ENCODE measurements around the gene OR11H7. TPM values are rescaled to one million over a fixed set of nuclear protein-coding genes. Genes with fewer than 3 reads are reported as not detected.
A peak's percentile ranks its signal among the peaks of the same experiment; 100 is the strongest.
"Not testable (repeated sequence)": the region's sequence is repeated elsewhere in the genome, so short reads cannot be mapped to it uniquely, and the experiment has no call there.

OR11H7 gene
- total RNA-seq, 2 experiments from 2014 or later = not detected

- Mint-ChIP-seq H3K4me3 (no peak overlapping the region), H3K4me1 (ENCODE audit: low read depth) (no peaks in the 10 kb centered on the region), H3K36me3 (ENCODE audit: low read depth) (no peaks in the 10 kb centered on the region), H3K27me3 (ENCODE audit: low read depth) (no peaks in the 10 kb centered on the region), H3K27ac (no peak overlapping the region), H3K9me3 (no peaks in the 10 kb centered on the region)
- CTCF ChIA-PET = no interaction called here
- no peak for DNase-seq
- intact Hi-C loops (cut with micrococcal nuclease) = no loop called here
Measured at GRCh38 chr14:20209595-20209994, 19.2 kb upstream of the OR11H7 start.

GRCh38 chr14:20212406-20212805 lies 16.4 kb upstream of the OR11H7 start:
- intact Hi-C loops (cut with micrococcal nuclease); DNase-seq; H3K27me3 Mint-ChIP-seq (ENCODE audit: low read depth); H3K4me1 Mint-ChIP-seq (ENCODE audit: low read depth); H3K4me3 Mint-ChIP-seq; CTCF ChIA-PET; H3K36me3 Mint-ChIP-seq (ENCODE audit: low read depth); H3K9me3 Mint-ChIP-seq; H3K27ac Mint-ChIP-seq: not testable (repeated sequence)

- intact Hi-C loops (cut with micrococcal nuclease) = no loop called here
- Mint-ChIP-seq H3K27me3 (ENCODE audit: low read depth) (peaks cover 2% of the 10 kb centered on the region), H3K4me3 (no peak overlapping the region), H3K27ac (no peak overlapping the region), H3K4me1 (ENCODE audit: low read depth) (no peaks in the 10 kb centered on the region), H3K36me3 (ENCODE audit: low read depth) (no peaks in the 10 kb centered on the region), H3K9me3 (no peaks in the 10 kb centered on the region)
- CTCF ChIA-PET = interaction anchor here (0.7 kb wide), 1 partner anchor 77 kb away, joined by 3 read pairs; no protein-coding TSS in a partner anchor
- no peak for DNase-seq
Measured at GRCh38 chr14:20215196-20215595, 13.6 kb upstream of the OR11H7 start.

- Mint-ChIP-seq H3K4me3 (no peak overlapping the region), H3K9me3 (no peaks in the 10 kb centered on the region), H3K4me1 (ENCODE audit: low read depth) (no peaks in the 10 kb centered on the region), H3K27me3 (ENCODE audit: low read depth) (peaks cover 2% of the 10 kb centered on the region), H3K27ac (no peak overlapping the region), H3K36me3 (ENCODE audit: low read depth) (no peaks in the 10 kb centered on the region)
- CTCF ChIA-PET = no interaction called here
- intact Hi-C loops (cut with micrococcal nuclease) = no loop called here
- no peak for DNase-seq
Measured at GRCh38 chr14:20219033-20219432, 9.7 kb upstream of the OR11H7 start.

- Mint-ChIP-seq H3K9me3 (no peaks in the 10 kb centered on the region), H3K27ac (no peak within 1 kb of the TSS), H3K4me3 (no peak within 1 kb of the TSS), H3K4me1 (ENCODE audit: low read depth) (no peaks in the 10 kb centered on the region), H3K27me3 (ENCODE audit: low read depth) (peaks cover 3% of the 10 kb centered on the region), H3K36me3 (ENCODE audit: low read depth) (no peaks in the 10 kb centered on the region)
- intact Hi-C loops (cut with micrococcal nuclease) = no loop called here
- CTCF ChIA-PET = no interaction called here
- no peak for DNase-seq
Measured at GRCh38 chr14:20223410-20223809, 5.4 kb upstream of the OR11H7 start, which contains the start of gene OR11H6. Gene OR11H6, plus strand, starts transcription at chr14:20223710. Its CDS starts 0 bp downstream, at chr14:20223710.

GRCh38 chr14:20235415-20235814 lies 6.6 kb downstream of the OR11H7 start:
- H3K4me1 Mint-ChIP-seq (ENCODE audit: low read depth); H3K9me3 Mint-ChIP-seq; H3K27me3 Mint-ChIP-seq (ENCODE audit: low read depth); CTCF ChIA-PET; DNase-seq; intact Hi-C loops (cut with micrococcal nuclease); H3K4me3 Mint-ChIP-seq; H3K27ac Mint-ChIP-seq; H3K36me3 Mint-ChIP-seq (ENCODE audit: low read depth): not testable (repeated sequence)

- peaks cover 6% of the 10 kb centered on the region for H3K9me3 Mint-ChIP-seq
- H3K27me3 Mint-ChIP-seq (ENCODE audit: low read depth) = no peaks in the 10 kb centered on the region
- intact Hi-C loops (cut with micrococcal nuclease) = no loop called here
- H3K27ac Mint-ChIP-seq = no peak overlapping the region
- CTCF ChIA-PET = interaction anchor here (0.6 kb wide), 1 partner anchor 1266 kb away, joined by 4 read pairs; no protein-coding TSS in a partner anchor
- no peaks in the 10 kb centered on the region for H3K36me3 Mint-ChIP-seq (ENCODE audit: low read depth)
- no peaks in the 10 kb centered on the region for H3K4me1 Mint-ChIP-seq (ENCODE audit: low read depth)
- no peak overlapping the region for H3K4me3 Mint-ChIP-seq
- DNase-seq = no peak
Measured at GRCh38 chr14:20247646-20248246, 19.0 kb downstream of the OR11H7 start.

GRCh38 chr14:20262642-20263128 lies 33.9 kb downstream of the OR11H7 start:
- H3K9me3 Mint-ChIP-seq = peaks cover 4% of the 10 kb centered on the region
- DNase-seq = no peak
- CTCF ChIA-PET = no interaction called here
- intact Hi-C loops (cut with micrococcal nuclease) = no loop called here
- no peak overlapping the region for H3K27ac Mint-ChIP-seq
- H3K4me1 Mint-ChIP-seq (ENCODE audit: low read depth) = no peaks in the 10 kb centered on the region
- H3K4me3 Mint-ChIP-seq = no peak overlapping the region
- peaks cover 7% of the 10 kb centered on the region for H3K36me3 Mint-ChIP-seq (ENCODE audit: low read depth)
- no peaks in the 10 kb centered on the region for H3K27me3 Mint-ChIP-seq (ENCODE audit: low read depth)

- H3K36me3 Mint-ChIP-seq (ENCODE audit: low read depth); H3K27ac Mint-ChIP-seq; CTCF ChIA-PET; H3K9me3 Mint-ChIP-seq; DNase-seq; H3K27me3 Mint-ChIP-seq (ENCODE audit: low read depth); intact Hi-C loops (cut with micrococcal nuclease); H3K4me3 Mint-ChIP-seq; H3K4me1 Mint-ChIP-seq (ENCODE audit: low read depth): not testable (repeated sequence)
Measured at GRCh38 chr14:20264361-20264760, 35.6 kb downstream of the OR11H7 start.

GRCh38 chr14:20274062-20274461 lies 45.3 kb downstream of the OR11H7 start:
- DNase-seq = no peak
- CTCF ChIA-PET = no interaction called here
- intact Hi-C loops (cut with micrococcal nuclease) = no loop called here
- Mint-ChIP-seq H3K4me1 (ENCODE audit: low read depth) (peaks cover 6% of the 10 kb centered on the region), H3K36me3 (ENCODE audit: low read depth) (peaks cover 49% of the 10 kb centered on the region), H3K27me3 (ENCODE audit: low read depth) (no peaks in the 10 kb centered on the region), H3K4me3 (no peak overlapping the region), H3K9me3 (peaks cover 35% of the 10 kb centered on the region), H3K27ac (no peak overlapping the region)

- H3K36me3 Mint-ChIP-seq (ENCODE audit: low read depth) = peaks cover 67% of the 10 kb centered on the region
- no peak for DNase-seq
- no peaks in the 10 kb centered on the region for H3K27me3 Mint-ChIP-seq (ENCODE audit: low read depth)
- CTCF ChIA-PET = no interaction called here
- H3K4me1 Mint-ChIP-seq (ENCODE audit: low read depth) = peaks cover 21% of the 10 kb centered on the region
- no peak overlapping the region for H3K4me3 Mint-ChIP-seq
- H3K9me3 Mint-ChIP-seq = peaks cover 28% of the 10 kb centered on the region
- intact Hi-C loops (cut with micrococcal nuclease) = no loop called here
- H3K27ac Mint-ChIP-seq = no peak overlapping the region
Measured at GRCh38 chr14:20277409-20277808, 48.6 kb downstream of the OR11H7 start.

- peak; percentile 13 for DNase-seq
- no peak overlapping the region for H3K4me3 Mint-ChIP-seq
- peaks cover 68% of the 10 kb centered on the region for H3K36me3 Mint-ChIP-seq (ENCODE audit: low read depth)
- H3K4me1 Mint-ChIP-seq (ENCODE audit: low read depth) = peaks cover 21% of the 10 kb centered on the region
- CTCF ChIA-PET = interaction anchor here (0.7 to 0.8 kb wide), 2 partner anchors 12 kb away, joined by 3 to 4 read pairs; no protein-coding TSS in a partner anchor
- peaks cover 22% of the 10 kb centered on the region for H3K9me3 Mint-ChIP-seq
- intact Hi-C loops (cut with micrococcal nuclease) = no loop called here
- no peak overlapping the region for H3K27ac Mint-ChIP-seq
- H3K27me3 Mint-ChIP-seq (ENCODE audit: low read depth) = no peaks in the 10 kb centered on the region
Measured at GRCh38 chr14:20278414-20278813, 49.6 kb downstream of the OR11H7 start.

- DNase-seq; H3K4me3 Mint-ChIP-seq; H3K27me3 Mint-ChIP-seq (ENCODE audit: low read depth); intact Hi-C loops (cut with micrococcal nuclease); H3K27ac Mint-ChIP-seq; CTCF ChIA-PET: not testable (repeated sequence)
- Mint-ChIP-seq H3K9me3 (peaks cover 17% of the 10 kb centered on the region), H3K4me1 (ENCODE audit: low read depth) (peaks cover 21% of the 10 kb centered on the region), H3K36me3 (ENCODE audit: low read depth) (peaks cover 66% of the 10 kb centered on the region)
Measured at GRCh38 chr14:20280265-20280664, 51.5 kb downstream of the OR11H7 start.

All from activated naive CD4-positive, alpha-beta T cell treated with anti-CD3 and anti-CD28 coated beads for 36 hours (primary cell).